Purkinje cell (primary cell): ENCODE results near the gene MPV17L. TPM values are rescaled to one million over a fixed set of nuclear protein-coding genes. Genes with fewer than 3 reads are reported as not detected.

Experiments used
- polyA plus RNA-seq: library from polyadenylated mRNA; unstranded; fragments of >200 nt; fragmentation: Nextera tagmentation; gene quantifications from 2 replicates; pipeline ENCODE4 v1.2.1, GENCODE V29; 2014

MPV17L gene
- polyA plus RNA-seq = 3.0 and 4.5 TPM in 2 replicates

DNA sequence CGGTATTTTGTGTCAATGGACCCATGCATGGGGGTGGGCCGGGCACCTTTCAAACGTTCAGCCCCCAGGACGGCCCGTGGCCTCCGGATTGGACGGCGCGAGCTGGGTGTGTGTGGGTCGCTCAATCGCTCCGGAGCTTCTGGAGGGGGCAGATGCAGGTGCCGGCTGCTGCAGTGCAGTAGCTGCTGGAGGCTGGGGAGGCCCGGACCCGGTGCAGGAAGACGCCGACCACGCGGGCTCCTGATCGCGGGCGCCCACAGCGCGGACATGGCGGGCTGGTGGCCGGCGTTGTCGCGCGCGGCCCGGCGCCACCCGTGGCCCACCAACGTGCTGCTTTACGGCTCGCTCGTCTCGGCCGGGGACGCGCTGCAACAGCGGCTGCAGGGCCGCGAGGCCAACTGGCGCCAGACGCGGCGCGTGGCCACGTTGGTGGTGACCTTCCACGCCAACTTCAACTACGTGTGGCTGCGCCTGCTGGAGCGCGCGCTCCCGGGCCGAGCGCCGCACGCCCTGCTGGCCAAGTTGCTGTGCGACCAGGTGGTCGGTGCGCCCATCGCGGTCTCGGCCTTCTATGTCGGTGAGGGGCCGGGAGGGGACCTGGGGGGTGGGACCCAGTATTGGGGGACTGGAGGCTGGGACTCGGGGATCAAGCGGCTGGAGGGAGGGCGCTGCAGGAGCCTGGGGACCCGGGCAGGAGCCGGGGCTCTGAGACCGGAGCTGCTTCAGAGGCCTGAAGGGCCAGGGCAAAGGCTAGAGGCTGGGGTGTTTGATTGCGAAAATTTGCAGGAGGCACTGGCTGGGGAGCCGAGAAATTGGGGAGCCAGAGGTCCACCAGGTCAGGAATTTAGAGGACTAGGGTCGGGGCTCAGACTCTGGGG is at the start of gene MPV17L:
Gene MPV17L, plus strand, starts transcription at position 124 of the 878 bp plus-strand sequence. Its CDS starts 144 bp downstream, at position 268.

DNA sequence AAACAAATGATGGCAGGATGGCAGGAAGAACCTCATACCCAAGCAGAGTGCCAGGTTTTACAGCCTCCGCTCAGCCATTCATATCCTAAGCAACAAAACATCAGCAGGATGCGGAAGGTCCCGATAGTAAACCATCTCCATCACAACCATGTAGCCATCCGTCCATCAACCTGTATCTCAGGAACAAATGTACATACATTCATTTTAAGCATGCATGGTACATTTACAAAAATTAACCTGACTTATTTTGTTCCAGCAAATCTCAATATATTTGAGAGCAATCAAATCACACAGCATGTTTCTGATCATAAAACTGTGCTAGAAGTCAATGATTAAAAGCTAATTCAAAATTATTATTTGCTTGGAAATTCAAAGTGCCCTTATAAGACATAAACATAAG is 17.4 kb upstream of the MPV17L start, which contains the start of gene NPIPA5:
Gene NPIPA5, minus strand, starts transcription at position 101 of the 400 bp plus-strand sequence. Its CDS starts 0 bp downstream, at position 101.

DNA sequence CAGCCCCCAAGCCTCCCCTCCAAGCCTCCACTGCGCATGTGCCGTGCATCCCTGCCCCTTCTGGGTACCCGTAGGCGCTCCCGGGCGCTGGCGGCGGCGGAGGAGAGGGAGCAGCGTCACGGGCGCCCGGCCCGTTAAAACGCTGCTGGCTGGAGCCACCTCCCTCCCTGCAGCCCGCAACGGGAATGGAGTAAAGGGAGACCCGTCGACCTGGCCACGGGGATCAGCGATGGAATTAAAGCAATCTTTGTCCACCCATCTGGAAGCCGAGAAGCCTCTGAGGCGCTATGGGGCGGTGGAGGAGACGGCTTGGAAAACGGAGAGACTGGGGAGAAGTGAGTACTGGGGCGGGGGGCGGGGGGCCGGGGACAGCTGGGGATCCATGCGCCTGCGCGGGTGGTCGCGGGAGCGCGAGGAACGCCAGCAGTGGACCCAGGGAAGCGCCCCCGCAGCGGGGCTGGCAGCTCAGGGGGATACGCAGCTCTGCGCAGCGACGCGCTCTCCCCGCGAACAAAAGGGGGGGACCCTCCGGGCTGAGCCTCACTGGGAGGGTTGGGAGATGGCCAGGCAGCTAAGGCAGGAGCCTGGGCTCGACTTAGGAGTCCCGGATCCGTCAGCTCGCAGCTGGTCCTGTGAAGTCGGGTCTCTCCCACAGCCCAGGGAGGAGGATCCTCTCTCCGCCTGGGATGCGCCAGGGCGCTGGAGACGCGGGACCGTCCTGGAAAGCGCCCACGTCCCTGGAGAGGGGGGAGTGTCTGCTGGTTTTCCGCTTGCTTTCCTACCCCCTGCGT is 39.1 kb downstream of the MPV17L start, which contains the start of gene BMERB1:
Gene BMERB1, plus strand, starts transcription at position 164 of the 791 bp plus-strand sequence. Its CDS starts 66 bp downstream, at position 230.

Other genes starting within 250 kb of the MPV17L start
- 0.48 and 9.5 TPM in 2 replicates for gene NPIPA5, start 17.5 kb upstream of the MPV17L start, polyA plus RNA-seq
- 49.7 and 69.6 TPM in 2 replicates for gene BMERB1, start 38.8 kb downstream of the MPV17L start, polyA plus RNA-seq
- gene MARF1, start 247.4 kb downstream of the MPV17L start, polyA plus RNA-seq = 6.4 and 14.4 TPM in 2 replicates